HG02798 (cell line): ENCODE data around the gene INHBC.
"Not testable (repeated sequence)": the region's sequence is repeated elsewhere in the genome, so short reads cannot be mapped to it uniquely, and the experiment has no call there.

Experiments
- ATAC-seq: cut with Tn5 transposase; IDR thresholded peaks from one replicate; pipeline ENCODE4 v1.9.1; 2021; ENCODE audit warnings: mild to moderate bottlenecking; ENCODE audit not compliant: unreplicated experiment, poor library complexity

INHBC gene

GRCh38 chr12:57477710-57478681 lies 43.4 kb downstream of the INHBC start:
- peak; percentile 53 for ATAC-seq

GRCh38 chr12:57479043-57479375 lies 44.4 kb downstream of the INHBC start:
- ATAC-seq, result no peak

GRCh38 chr12:57479376-57480115 lies 45.0 kb downstream of the INHBC start, which contains the start of gene ARHGAP9:
Gene ARHGAP9 (minus strand): TSS chr12:57479866. CDS start chr12:57479406, 460 bp downstream.
- ATAC-seq, result no peak

GRCh38 chr12:57481671-57482070 lies 47.1 kb downstream of the INHBC start:
- ATAC-seq, result no peak

GRCh38 chr12:57483466-57483865 lies 48.9 kb downstream of the INHBC start:
- ATAC-seq, result no peak

GRCh38 chr12:57485695-57486094 lies 51.1 kb downstream of the INHBC start:
- ATAC-seq, result no peak

- ATAC-seq, result no peak
Measured at GRCh38 chr12:57487055-57487596, 52.5 kb downstream of the INHBC start.

GRCh38 chr12:57487597-57488401 lies 53.2 kb downstream of the INHBC start, which contains the start of gene MARS1:
Gene MARS1 (plus strand): TSS chr12:57488068. CDS start chr12:57488091, 23 bp downstream.
- ATAC-seq, result peak; percentile 99

GRCh38 chr12:57488402-57489156 lies 54.0 kb downstream of the INHBC start:
- ATAC-seq, result no peak

GRCh38 chr12:57489157-57489641 lies 54.6 kb downstream of the INHBC start:
- ATAC-seq, result no peak

- ATAC-seq, result no peak
Measured at GRCh38 chr12:57490126-57490525, 55.5 kb downstream of the INHBC start.

GRCh38 chr12:57491393-57492280 lies 57.1 kb downstream of the INHBC start:
- no peak for ATAC-seq

GRCh38 chr12:57495051-57495701 lies 60.6 kb downstream of the INHBC start:
- not testable (repeated sequence) for ATAC-seq

GRCh38 chr12:57496822-57497221 lies 62.2 kb downstream of the INHBC start:
- ATAC-seq, result no peak

GRCh38 chr12:57497223-57498131 lies 62.9 kb downstream of the INHBC start:
- ATAC-seq, result no peak

- no peak for ATAC-seq
Measured at GRCh38 chr12:57498132-57498502, 63.5 kb downstream of the INHBC start.

GRCh38 chr12:57498571-57498970 lies 64.0 kb downstream of the INHBC start:
- no peak for ATAC-seq
